Right lobe of liver (tissue), 6 donors: Measurements from ENCODE around the gene SPHK1. TPM values are rescaled to one million over a fixed set of nuclear protein-coding genes. Genes with fewer than 3 reads are reported as not detected.

Experiments used
- ATAC-seq, 4 donors: fragments of 200-7000 bp; cut with Tn5 transposase; one replicate each; pipeline ENCODE4 v1.9.1; 2020; ENCODE audit warnings: mild to moderate bottlenecking in 4 of 4, moderate library complexity in 4 of 4
- DNase-seq, 3 donors: peaks; one replicate each; pipeline ENCODE4 v3.0.0-alpha.2; 2020
- H3K27ac ChIP-seq, 3 donors: fragments of 200-600 bp; one replicate each; pipeline ENCODE4 v1.8.0; 2022
- H3K27me3 ChIP-seq, 2 donors: fragments of 200-600 bp; one replicate each; pipeline ENCODE4 v1.8.0; 2022
- H3K36me3 ChIP-seq, 4 donors: fragments of 200-600 bp; sonication (generic) in 1 of 4; one replicate each; pipeline versions ENCODE4 v1.5.1 to v1.8.0; 2017 to 2022; ENCODE audit warnings: control low read depth in 1 of 4
- H3K4me1 ChIP-seq, 4 donors: fragments of 200-600 bp; sonication (generic) in 1 of 4; one replicate each; pipeline versions ENCODE4 v1.5.1 to v1.8.0; 2017 to 2022; ENCODE audit warnings: control low read depth in 1 of 4
- H3K4me3 ChIP-seq, 3 donors: fragments of 200-600 bp; one replicate each; pipeline ENCODE4 v1.8.0; 2022
- H3K9me3 ChIP-seq, 4 donors: fragments of 200-600 bp; sonication (generic) in 1 of 4; one replicate each; pipeline versions ENCODE4 v1.5.1 to v1.8.0; 2017 to 2022; ENCODE audit warnings: control low read depth in 1 of 4
- POLR2A ChIP-seq: fragments of 450-650 bp; IDR thresholded peaks from one replicate; pipeline ENCODE4 v1.6.1; 2017; ENCODE audit warnings: antibody characterized with exemption, mild to moderate bottlenecking
- WGBS: methylation state at CpG from one replicate; pipeline ENCODE4 v1.1.6; 2018; ENCODE audit warnings: low coverage, low lambda C conversion rate; ENCODE audit not compliant: insufficient coverage; ENCODE audit errors: missing lambda C conversion rate; 5-methylcytosine and 5-hydroxymethylcytosine counted together
- intact Hi-C, 2 donors: fragments of 100-400 bp; cut with DNase I; formaldehyde crosslinking; loops; one replicate each; pipeline versions ENCODE4 v1.11.2 to v1.14.1; 2022
- total RNA-seq, 6 experiments: library from RNA; depleted of rRNA in 2 of 6; stranded (reverse); fragments of >200 nt in 2 of 6; fragmentation: NEBNext Ultra II Directional in 3 of 6; extraction: Animal tissue kit (Norgen Biotek cat#: 25700) in 3 of 6; gene quantifications; one replicate each; pipeline versions ENCODE4 v1.1.0 to v1.2.4, GENCODE V29; 2016 to 2023
- TF ChIP-seq, protein P1 (sequence below), 4 donors: fragments of 200-600 bp in 3 of 4; fragments of 450-650 bp in 1 of 4; IDR thresholded peaks; one replicate each; pipeline versions ENCODE4 v1.5.1 to v1.8.0; 2016 to 2022; ENCODE audit warnings: antibody characterized with exemption in 4 of 4, mild to moderate bottlenecking in 2 of 4
- donor health status: DM: no; HTN: yes; CAD: no.
- donor health status: DM: no; HTN: no; CAD: no.
- donor health status: DM: no; HTN: no; CAD: no.
- donor health status: DM: no; HTN: yes; CAD: no.
- donor health status: DM: no; HTN: yes; CAD: no.

The SPHK1 gene
- total RNA-seq, 6 experiments from 2014 or later: 0.35 to 2.6 (median 1.5) TPM

GRCh38 chr17:76405967-76406647 is 21.7 kb downstream of the SPHK1 start:
- 51% methylated on average over 3 of the region's 16 CpGs for WGBS
- no peaks in the 10 kb centered on the region for H3K9me3 ChIP-seq
- no peak overlapping the region for H3K27ac ChIP-seq
- H3K4me3 ChIP-seq: no peak overlapping the region
- DNase-seq (peak in 1 of 3 donors; percentile 53), ATAC-seq (peak in 3 of 4 donors; percentile 6 to 27 (median 7))
- TF ChIP-seq, protein P1, sequence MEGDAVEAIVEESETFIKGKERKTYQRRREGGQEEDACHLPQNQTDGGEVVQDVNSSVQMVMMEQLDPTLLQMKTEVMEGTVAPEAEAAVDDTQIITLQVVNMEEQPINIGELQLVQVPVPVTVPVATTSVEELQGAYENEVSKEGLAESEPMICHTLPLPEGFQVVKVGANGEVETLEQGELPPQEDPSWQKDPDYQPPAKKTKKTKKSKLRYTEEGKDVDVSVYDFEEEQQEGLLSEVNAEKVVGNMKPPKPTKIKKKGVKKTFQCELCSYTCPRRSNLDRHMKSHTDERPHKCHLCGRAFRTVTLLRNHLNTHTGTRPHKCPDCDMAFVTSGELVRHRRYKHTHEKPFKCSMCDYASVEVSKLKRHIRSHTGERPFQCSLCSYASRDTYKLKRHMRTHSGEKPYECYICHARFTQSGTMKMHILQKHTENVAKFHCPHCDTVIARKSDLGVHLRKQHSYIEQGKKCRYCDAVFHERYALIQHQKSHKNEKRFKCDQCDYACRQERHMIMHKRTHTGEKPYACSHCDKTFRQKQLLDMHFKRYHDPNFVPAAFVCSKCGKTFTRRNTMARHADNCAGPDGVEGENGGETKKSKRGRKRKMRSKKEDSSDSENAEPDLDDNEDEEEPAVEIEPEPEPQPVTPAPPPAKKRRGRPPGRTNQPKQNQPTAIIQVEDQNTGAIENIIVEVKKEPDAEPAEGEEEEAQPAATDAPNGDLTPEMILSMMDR (IDR thresholded peaks at IDR 0.05): no peak
- TF ChIP-seq POLR2A: no peak
- H3K27me3 ChIP-seq: no peaks in the 10 kb centered on the region
- H3K4me1 ChIP-seq: peaks cover 0 to 15% (median 4%) of the 10 kb centered on the region in 4 donors
- intact Hi-C loops: loop anchor here in 1 of 2 donors (10.0 kb wide), 1 partner anchor 99 kb away; the partner anchor contains the start of gene RHBDF2
- H3K36me3 ChIP-seq: peaks cover 0 to 16% (median 0%) of the 10 kb centered on the region in 4 donors

- TF ChIP-seq POLR2A: no peak
- TF ChIP-seq, protein P1 (IDR thresholded peaks at IDR 0.05): no peak
- no peak overlapping the region for H3K27ac ChIP-seq
- H3K4me3 ChIP-seq: no peak overlapping the region
- ATAC-seq (no peak), DNase-seq (no peak)
- peaks cover 0 to 5% (median 0%) of the 10 kb centered on the region in 4 donors for H3K36me3 ChIP-seq
- intact Hi-C loops: loop anchor here in 1 of 2 donors (10.0 kb wide), 1 partner anchor 97 kb away; the partner anchor contains the start of gene RHBDF2
- H3K27me3 ChIP-seq: no peaks in the 10 kb centered on the region
- WGBS: 90% methylated on average over 2 of the region's 4 CpGs
- no peaks in the 10 kb centered on the region for H3K9me3 ChIP-seq
- peaks cover 0 to 15% (median 4%) of the 10 kb centered on the region in 4 donors for H3K4me1 ChIP-seq
These were observed 23.1 kb downstream of the SPHK1 start for GRCh38 chr17:76407509-76407908.

DNA sequence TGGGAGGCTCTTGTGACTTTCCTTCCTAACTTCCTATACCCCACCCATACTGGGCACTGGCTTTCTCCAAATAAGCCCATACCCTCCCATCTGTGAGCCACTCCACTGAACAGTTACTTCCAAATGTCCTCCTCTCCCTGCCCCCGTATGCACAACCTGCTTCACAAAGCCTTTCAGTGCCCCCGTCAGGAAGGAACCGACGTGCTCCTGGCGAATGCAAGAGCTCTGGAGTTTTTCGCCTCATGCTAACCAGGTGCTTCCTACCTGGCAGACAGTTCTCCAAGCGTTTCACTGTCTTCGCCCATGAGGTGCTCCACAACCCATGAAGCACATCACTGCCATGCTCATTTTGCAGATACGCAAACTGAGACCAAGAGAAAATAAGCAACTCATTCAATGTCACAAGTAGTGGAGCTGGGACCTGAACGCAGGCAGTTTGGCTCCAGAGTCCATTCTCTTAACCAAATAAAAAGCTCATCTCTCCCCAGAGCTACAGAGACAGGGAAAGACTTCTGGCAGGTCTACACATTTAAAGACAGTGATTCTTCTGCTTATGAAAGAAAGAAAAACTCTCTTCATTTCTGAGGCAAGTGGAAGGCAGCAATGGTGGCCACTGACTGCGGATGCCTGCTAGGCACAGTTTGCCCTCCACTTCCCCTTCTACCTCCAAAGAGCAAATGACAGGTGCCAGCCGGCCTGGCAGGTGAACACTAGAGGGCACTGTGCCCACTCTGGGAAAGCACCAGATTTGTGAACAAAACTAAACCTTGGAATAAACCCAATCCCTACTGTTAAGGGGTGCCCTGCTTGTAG is 23.8 kb downstream of the SPHK1 start:
- no peaks in the 10 kb centered on the region for H3K27me3 ChIP-seq
- WGBS: 59% methylated on average over 11 of the region's 12 CpGs
- H3K9me3 ChIP-seq: no peaks in the 10 kb centered on the region
- H3K27ac ChIP-seq: no peak overlapping the region
- no peak for TF ChIP-seq POLR2A
- TF ChIP-seq, protein P1 (IDR thresholded peaks at IDR 0.05): peak; percentile 62 to 90 (median 87)
- peaks cover 0 to 3% (median 0%) of the 10 kb centered on the region in 4 donors for H3K36me3 ChIP-seq
- DNase-seq (peak; percentile 81 to 82 (median 81)), ATAC-seq (peak; percentile 76 to 89 (median 85))
- intact Hi-C loops: loop anchor here in 1 of 2 donors (10.0 kb wide), 1 partner anchor 97 kb away; the partner anchor contains the start of gene RHBDF2
- H3K4me1 ChIP-seq: peaks cover 0 to 15% (median 4%) of the 10 kb centered on the region in 4 donors
- no peak overlapping the region for H3K4me3 ChIP-seq

DNA sequence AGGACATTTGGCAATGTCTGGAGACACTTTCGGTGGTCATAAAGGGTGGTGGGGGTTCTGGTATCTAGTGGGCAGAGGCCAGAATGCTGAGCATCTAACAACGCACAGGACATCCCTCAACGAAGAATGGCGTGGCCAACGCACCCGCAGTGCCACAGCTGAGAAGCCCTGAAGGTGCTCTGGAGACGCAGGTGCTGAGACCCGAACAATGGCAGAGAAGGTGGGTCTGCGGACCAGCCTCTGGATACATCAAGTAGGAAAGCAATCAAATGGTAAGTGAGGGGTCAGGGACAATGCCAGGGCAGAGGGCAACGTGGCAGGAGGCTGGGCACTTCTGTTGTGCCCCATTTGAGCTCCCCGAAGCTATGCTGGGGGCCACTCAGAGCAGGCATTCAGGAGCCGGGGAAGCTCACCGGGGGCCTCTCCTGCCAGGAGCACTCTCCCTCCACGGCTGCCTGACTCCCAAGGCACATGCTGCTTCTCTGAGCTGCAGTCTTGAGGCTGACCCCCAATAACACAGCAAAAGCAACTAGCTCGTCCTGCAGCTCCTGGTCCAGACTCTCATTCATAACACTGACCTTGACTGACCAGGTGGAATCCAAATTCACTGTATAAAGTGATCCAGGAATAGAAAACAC is 26.0 kb downstream of the SPHK1 start:
- no peak for DNase-seq
- no CpG with 5 or more reads among the region's 15 CpGs for WGBS
- Histone ChIP-seq H3K36me3 (no peaks in the 10 kb centered on the region), H3K4me3 (no peak overlapping the region), H3K27me3 (no peaks in the 10 kb centered on the region), H3K9me3 (no peaks in the 10 kb centered on the region), H3K4me1 (peaks cover 0 to 15% (median 4%) of the 10 kb centered on the region in 4 donors), H3K27ac (no peak overlapping the region)
- TF ChIP-seq, protein P1 (IDR thresholded peaks at IDR 0.05): no peak
- TF ChIP-seq POLR2A: no peak
- no peak for ATAC-seq
- intact Hi-C loops: no loop called here
